ENCODE measurements around the gene PDCD1LG2.

Gene PDCD1LG2

GRCh38 chr9:5610491-5610890 is 100.2 kb downstream of the PDCD1LG2 start:
- no peak for DNase-seq (ENCODE audit: low read depth, low spot score)

- DNase-seq (ENCODE audit: low read depth, low spot score): no peak
Measured at GRCh38 chr9:5611321-5612184, 101.2 kb downstream of the PDCD1LG2 start.

- DNase-seq (ENCODE audit: low read depth, low spot score): no peak
Measured at GRCh38 chr9:5612185-5612530, 101.8 kb downstream of the PDCD1LG2 start.

- DNase-seq (ENCODE audit: low read depth, low spot score): no peak
Measured at GRCh38 chr9:5614192-5614591, 103.9 kb downstream of the PDCD1LG2 start.

GRCh38 chr9:5614985-5615384 is 104.7 kb downstream of the PDCD1LG2 start:
- DNase-seq (ENCODE audit: low read depth, low spot score): no peak

GRCh38 chr9:5617749-5618148 is 107.4 kb downstream of the PDCD1LG2 start:
- DNase-seq (ENCODE audit: low read depth, low spot score): no peak

- DNase-seq (ENCODE audit: low read depth, low spot score): no peak
Measured at GRCh38 chr9:5620494-5620893, 110.2 kb downstream of the PDCD1LG2 start.
